Gastrocnemius medialis (tissue), 4 donors: ENCODE measurements around the gene TARBP2. TPM values are rescaled to one million over a fixed set of nuclear protein-coding genes. Genes with fewer than 3 reads are reported as not detected.

Source experiments
- ATAC-seq, 2 donors: fragments of 150-250 bp; one replicate each; pipeline ENCODE4 v1.9.1; 2016
- DNase-seq, 2 donors: peaks; one replicate each; pipeline ENCODE4 v3.0.0-alpha.2; 2019
- H3K27ac ChIP-seq, 4 donors: fragments of 200-600 bp; sonication (generic); 1 replicate in 1 of 4; 2 replicates in 3 of 4; pipeline ENCODE4 v1.5.1; 2016 to 2018; ENCODE audit warnings: mild to moderate bottlenecking in 2 of 4, moderate library complexity in 1 of 4
- H3K27me3 ChIP-seq, 3 donors: fragments of 200-600 bp; sonication (generic) in 2 of 3; 1 replicate in 1 of 3; 2 replicates in 2 of 3; pipeline versions ENCODE4 v1.5.1 to v1.6.0; 2016 to 2019; ENCODE audit warnings: mild to moderate bottlenecking in 1 of 3, moderate library complexity in 1 of 3
- H3K36me3 ChIP-seq, 2 donors: fragments of 200-600 bp; sonication (generic) in 1 of 2; one replicate each; pipeline ENCODE4 v1.5.1; 2017 to 2018
- H3K4me1 ChIP-seq, 2 donors: fragments of 200-600 bp; sonication (generic) in 1 of 2; one replicate each; pipeline ENCODE4 v1.5.1; 2016 to 2017; ENCODE audit warnings: mild to moderate bottlenecking in 2 of 2
- H3K4me3 ChIP-seq, 4 donors: fragments of 200-600 bp; sonication (generic) in 3 of 4; 1 replicate in 1 of 4; 2 replicates in 3 of 4; pipeline ENCODE4 v1.5.1; 2016 to 2019; ENCODE audit warnings: mild to moderate bottlenecking in 2 of 4
- H3K9me3 ChIP-seq, 3 donors: fragments of 200-600 bp; sonication (generic) in 2 of 3; 1 replicate in 1 of 3; 2 replicates in 2 of 3; pipeline ENCODE4 v1.5.1; 2016 to 2019
- POLR2A ChIP-seq, 2 donors: fragments of 450-650 bp; IDR thresholded peaks; one replicate each; pipeline ENCODE4 v1.6.1; 2017; ENCODE audit warnings: antibody characterized with exemption in 2 of 2, mild to moderate bottlenecking in 2 of 2, moderate library complexity in 2 of 2
- in situ Hi-C, 4 donors: fragments of 200-750 bp; cut with MboI; loops; one replicate each; pipeline versions ENCODE4 v1.15.0 to v1.8.0; 2017; ENCODE audit warnings: low sequenced_read_pairs in 4 of 4
- intact Hi-C: fragments of 100-400 bp; cut with DNase I; formaldehyde crosslinking; loops from one replicate; pipeline ENCODE4 v1.15.1; 2023; ENCODE audit warnings: low total_unique reads
- total RNA-seq, 4 donors: library from RNA; depleted of rRNA; stranded (reverse); fragments of >200 nt; gene quantifications; one replicate each; pipeline versions ENCODE4 v1.1.0 to v1.2.3, GENCODE V29; 2016
- TF ChIP-seq, protein P1 (sequence below), 5 experiments: fragments of 450-650 bp in 3 of 5; fragments of 200-600 bp in 2 of 5; sonication (generic) in 2 of 5; IDR thresholded peaks in 4 of 5; conservative IDR thresholded peaks in 1 of 5; 1 replicate in 4 of 5; 2 replicates in 1 of 5; pipeline ENCODE4 v1.5.1; 2016 to 2019; ENCODE audit warnings: antibody characterized with exemption in 5 of 5, mild to moderate bottlenecking in 3 of 5, moderate library complexity in 3 of 5

TARBP2 gene
- total RNA-seq, 4 donors from 2014 or later = 6.8 to 17.4 (median 11.6) TPM

DNA sequence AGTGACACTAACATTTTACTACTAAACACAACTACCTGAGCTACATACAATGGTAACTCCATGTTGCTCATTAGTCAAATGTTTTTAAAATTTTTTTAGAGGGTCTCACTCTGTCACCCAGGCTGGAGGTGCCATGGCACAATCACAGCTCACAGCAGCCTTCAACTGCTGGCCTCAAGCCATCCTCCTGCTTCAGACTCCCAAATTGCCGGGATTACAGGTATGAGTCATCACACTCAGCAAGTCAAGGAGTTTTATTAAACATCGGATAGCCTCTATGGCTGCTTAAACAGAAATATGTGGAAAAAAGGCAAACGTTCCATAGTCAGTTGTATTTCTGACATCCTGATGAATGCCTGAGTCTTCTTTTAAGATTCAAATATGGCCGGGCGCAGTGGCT is 17.3 kb downstream of the TARBP2 start:
- Histone ChIP-seq H3K4me3 (no peak overlapping the region), H3K4me1 (no peaks in the 10 kb centered on the region), H3K27me3 (no peaks in the 10 kb centered on the region), H3K27ac (no peak overlapping the region), H3K36me3 (peaks cover 0 to 98% of the 10 kb centered on the region in 2 donors), H3K9me3 (no peaks in the 10 kb centered on the region)
- DNase-seq = no peak
- in situ Hi-C loops = loop anchor here in 2 of 4 donors (10.0 kb wide), 1 partner anchor 164 kb away; no protein-coding TSS in a partner anchor
- intact Hi-C loops = no loop called here
- TF ChIP-seq, protein P1, sequence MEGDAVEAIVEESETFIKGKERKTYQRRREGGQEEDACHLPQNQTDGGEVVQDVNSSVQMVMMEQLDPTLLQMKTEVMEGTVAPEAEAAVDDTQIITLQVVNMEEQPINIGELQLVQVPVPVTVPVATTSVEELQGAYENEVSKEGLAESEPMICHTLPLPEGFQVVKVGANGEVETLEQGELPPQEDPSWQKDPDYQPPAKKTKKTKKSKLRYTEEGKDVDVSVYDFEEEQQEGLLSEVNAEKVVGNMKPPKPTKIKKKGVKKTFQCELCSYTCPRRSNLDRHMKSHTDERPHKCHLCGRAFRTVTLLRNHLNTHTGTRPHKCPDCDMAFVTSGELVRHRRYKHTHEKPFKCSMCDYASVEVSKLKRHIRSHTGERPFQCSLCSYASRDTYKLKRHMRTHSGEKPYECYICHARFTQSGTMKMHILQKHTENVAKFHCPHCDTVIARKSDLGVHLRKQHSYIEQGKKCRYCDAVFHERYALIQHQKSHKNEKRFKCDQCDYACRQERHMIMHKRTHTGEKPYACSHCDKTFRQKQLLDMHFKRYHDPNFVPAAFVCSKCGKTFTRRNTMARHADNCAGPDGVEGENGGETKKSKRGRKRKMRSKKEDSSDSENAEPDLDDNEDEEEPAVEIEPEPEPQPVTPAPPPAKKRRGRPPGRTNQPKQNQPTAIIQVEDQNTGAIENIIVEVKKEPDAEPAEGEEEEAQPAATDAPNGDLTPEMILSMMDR (IDR thresholded peaks at IDR 0.05 in 4 of 5, conservative IDR thresholded peaks at IDR 0.05 in 1 of 5) = no peak
- no peak for TF ChIP-seq POLR2A (IDR thresholded peaks at IDR 0.05)
- ATAC-seq = no peak

DNA sequence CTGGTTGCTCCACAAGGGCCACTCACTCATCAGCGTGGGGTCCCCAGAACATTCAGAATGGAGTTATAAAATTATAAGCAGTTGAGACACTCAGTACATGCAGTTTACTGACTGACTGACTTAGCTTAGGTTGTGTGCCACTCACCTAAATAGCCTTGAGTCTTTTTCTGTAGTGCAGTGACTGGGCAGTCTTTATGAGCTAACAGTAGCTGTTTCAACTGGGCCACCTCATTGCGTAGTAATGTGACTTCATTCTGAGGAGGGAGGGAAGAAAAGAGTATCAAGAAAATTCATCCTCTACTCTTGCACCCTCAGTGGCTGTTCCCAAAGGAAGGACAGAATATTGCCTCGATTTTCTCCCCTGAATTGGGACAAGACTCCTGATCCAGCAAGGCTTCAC is 22.0 kb downstream of the TARBP2 start:
- Histone ChIP-seq H3K9me3 (no peaks in the 10 kb centered on the region), H3K4me3 (no peak overlapping the region), H3K36me3 (peaks cover 0 to 84% of the 10 kb centered on the region in 2 donors), H3K27me3 (no peaks in the 10 kb centered on the region), H3K4me1 (no peaks in the 10 kb centered on the region), H3K27ac (no peak overlapping the region)
- TF ChIP-seq, protein P1 (IDR thresholded peaks at IDR 0.05 in 4 of 5, conservative IDR thresholded peaks at IDR 0.05 in 1 of 5) = no peak
- TF ChIP-seq POLR2A (IDR thresholded peaks at IDR 0.05) = no peak
- no peak for DNase-seq
- intact Hi-C loops (no loop called here), in situ Hi-C loops (no loop called here)
- ATAC-seq = no peak

DNA sequence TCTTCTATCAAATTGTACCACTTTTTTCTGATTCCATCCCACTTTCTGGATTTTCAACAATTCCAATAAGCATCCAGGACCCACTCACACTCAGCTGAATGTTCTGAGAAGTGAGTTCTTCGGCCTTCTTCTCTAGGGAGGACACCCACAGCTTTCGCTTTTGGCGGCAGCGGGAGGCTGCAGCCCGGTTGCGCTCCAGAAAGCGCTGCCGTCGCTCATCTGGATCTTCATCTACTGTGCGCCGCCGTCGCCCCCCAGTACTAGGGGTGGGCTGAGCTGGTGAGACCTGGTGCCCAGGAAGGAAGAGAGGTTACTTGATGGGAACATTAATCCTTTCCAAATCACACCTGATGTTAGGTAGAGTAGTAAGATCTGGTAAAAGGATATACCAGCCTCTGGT is 23.4 kb downstream of the TARBP2 start:
- Histone ChIP-seq H3K4me1 (no peaks in the 10 kb centered on the region), H3K27me3 (no peaks in the 10 kb centered on the region), H3K27ac (no peak overlapping the region), H3K9me3 (no peaks in the 10 kb centered on the region), H3K36me3 (peaks cover 0 to 84% of the 10 kb centered on the region in 2 donors), H3K4me3 (no peak overlapping the region)
- TF ChIP-seq, protein P1 (IDR thresholded peaks at IDR 0.05 in 4 of 5, conservative IDR thresholded peaks at IDR 0.05 in 1 of 5) = no peak
- TF ChIP-seq POLR2A (IDR thresholded peaks at IDR 0.05) = no peak
- ATAC-seq (no peak), DNase-seq (no peak)
- intact Hi-C loops (no loop called here), in situ Hi-C loops (no loop called here)

DNA sequence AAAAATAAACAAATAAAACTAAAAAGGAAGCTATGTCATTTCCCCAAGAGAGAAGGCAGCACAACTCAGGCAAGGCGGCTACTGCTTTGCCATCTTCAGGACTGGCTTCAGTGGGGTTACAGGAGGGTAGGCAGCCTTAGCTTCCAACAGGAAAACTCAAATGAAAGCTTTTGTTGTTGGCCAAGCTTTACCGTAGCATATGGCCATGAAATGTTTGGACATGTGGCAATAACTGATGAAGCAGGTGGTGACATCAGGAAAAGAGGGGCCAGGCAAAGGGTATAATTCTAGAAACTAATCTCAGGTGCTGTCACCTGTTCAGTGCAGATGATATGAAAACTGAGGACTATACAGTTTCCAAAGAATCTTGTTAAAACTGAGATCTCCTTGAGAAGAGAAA is 29.0 kb downstream of the TARBP2 start:
- ATAC-seq = no peak
- no peak overlapping the region for H3K4me3 ChIP-seq
- H3K9me3 ChIP-seq = no peaks in the 10 kb centered on the region
- no peaks in the 10 kb centered on the region for H3K4me1 ChIP-seq
- H3K27ac ChIP-seq = no peak overlapping the region
- DNase-seq = no peak
- intact Hi-C loops = no loop called here
- no peaks in the 10 kb centered on the region for H3K27me3 ChIP-seq
- H3K36me3 ChIP-seq = peaks cover 5 to 85% of the 10 kb centered on the region in 2 donors
- in situ Hi-C loops = no loop called here
- TF ChIP-seq POLR2A (IDR thresholded peaks at IDR 0.05) = no peak
- TF ChIP-seq, protein P1 (IDR thresholded peaks at IDR 0.05 in 4 of 5, conservative IDR thresholded peaks at IDR 0.05 in 1 of 5) = no peak

DNA sequence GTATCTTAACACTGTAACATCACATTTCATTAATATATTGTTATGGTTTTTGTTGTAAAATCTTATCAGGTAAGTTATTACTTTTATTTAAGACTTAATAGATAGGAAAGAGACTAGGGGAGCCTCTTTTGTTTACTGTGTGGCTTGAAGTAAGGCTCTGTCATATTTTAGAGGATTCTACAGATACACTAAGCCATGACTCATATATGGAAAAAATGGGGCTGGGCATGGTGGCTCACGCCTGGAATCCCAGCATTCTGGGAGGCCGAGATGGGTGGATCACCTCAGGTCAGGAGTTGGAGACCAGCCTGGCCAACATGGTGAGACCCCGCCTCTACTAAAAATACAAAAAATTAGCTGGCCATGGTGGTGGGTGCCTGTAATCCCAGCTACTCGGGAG is 29.8 kb downstream of the TARBP2 start:
- intact Hi-C loops = no loop called here
- no peaks in the 10 kb centered on the region for H3K9me3 ChIP-seq
- in situ Hi-C loops = no loop called here
- no peak overlapping the region for H3K4me3 ChIP-seq
- no peak for DNase-seq
- H3K36me3 ChIP-seq = peaks cover 5 to 85% of the 10 kb centered on the region in 2 donors
- TF ChIP-seq POLR2A (IDR thresholded peaks at IDR 0.05) = no peak
- TF ChIP-seq, protein P1 (IDR thresholded peaks at IDR 0.05 in 4 of 5, conservative IDR thresholded peaks at IDR 0.05 in 1 of 5) = no peak
- no peak overlapping the region for H3K27ac ChIP-seq
- no peaks in the 10 kb centered on the region for H3K27me3 ChIP-seq
- no peaks in the 10 kb centered on the region for H3K4me1 ChIP-seq
- no peak for ATAC-seq
